Endothelial cell (in vitro differentiated cells): ENCODE data around the gene TRIM44. TPM values are rescaled to one million over a fixed set of nuclear protein-coding genes. Genes with fewer than 3 reads are reported as not detected.
"Not testable (repeated sequence)": the region's sequence is repeated elsewhere in the genome, so short reads cannot be mapped to it uniquely, and the experiment has no call there.

ENCODE experiments used
- DNase-seq: peaks from one replicate; pipeline ENCODE4 v3.0.0; 2021; ENCODE audit warnings: low spot score
- H3K27ac Mint-ChIP-seq: one replicate; pipeline ENCODE4 v1.8.0; 2021; ENCODE audit warnings: mixed read lengths, inconsistent platforms; ENCODE audit not compliant: unreplicated experiment
- H3K27me3 Mint-ChIP-seq: one replicate; pipeline ENCODE4 v1.8.0; 2021; ENCODE audit warnings: mild to moderate bottlenecking, moderate library complexity, mixed read lengths, inconsistent platforms; ENCODE audit not compliant: unreplicated experiment
- H3K36me3 Mint-ChIP-seq: one replicate; pipeline ENCODE4 v1.8.0; 2021; ENCODE audit warnings: mild to moderate bottlenecking, low read depth, mixed read lengths, inconsistent platforms; ENCODE audit not compliant: unreplicated experiment
- H3K4me1 Mint-ChIP-seq: one replicate; pipeline ENCODE4 v1.8.0; 2021; ENCODE audit warnings: mild to moderate bottlenecking, mixed read lengths, inconsistent platforms; ENCODE audit not compliant: unreplicated experiment
- H3K4me3 Mint-ChIP-seq: one replicate; pipeline ENCODE4 v1.8.0; 2021; ENCODE audit warnings: mild to moderate bottlenecking, mixed read lengths, inconsistent platforms; ENCODE audit not compliant: unreplicated experiment
- H3K9me3 Mint-ChIP-seq: one replicate; pipeline ENCODE4 v1.8.0; 2021; ENCODE audit warnings: mixed read lengths, inconsistent platforms; ENCODE audit not compliant: unreplicated experiment
- total RNA-seq: library from RNA; stranded (reverse); fragmentation: NEBNext Ultra II Directional; extraction: Animal tissue kit (Norgen Biotek cat#: 25700); gene quantifications from one replicate; pipeline ENCODE4 v1.2.1, GENCODE V29; 2021; ENCODE audit not compliant: unreplicated experiment
- TF ChIP-seq, protein P1 (sequence below): fragments of 200-600 bp; sonication (generic); IDR thresholded peaks from one replicate; pipeline ENCODE4 v1.5.0; 2021; ENCODE audit warnings: antibody characterized with exemption; ENCODE audit not compliant: unreplicated experiment

TRIM44 gene
- total RNA-seq, 1 donor from 2014 or later = 48.6 TPM

DNA sequence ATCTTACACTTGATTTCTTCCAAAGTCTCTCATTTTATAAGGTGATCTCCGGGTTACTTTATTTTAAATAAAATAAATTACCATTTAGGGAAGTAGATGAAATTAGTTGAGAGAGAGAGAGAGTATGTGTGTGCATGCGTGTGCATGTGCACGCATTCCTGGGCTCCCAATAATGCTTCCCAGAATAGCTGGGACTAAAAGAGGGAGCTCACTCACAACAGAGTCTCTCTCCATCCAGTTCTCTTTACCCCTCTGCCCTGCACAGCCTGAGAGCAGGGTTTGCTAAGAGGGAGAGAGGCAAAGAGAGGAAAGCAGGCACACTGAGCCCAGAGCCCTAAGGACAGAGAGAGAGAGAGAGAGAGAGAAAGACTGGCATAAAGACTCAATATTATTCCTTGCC is 11.3 kb upstream of the TRIM44 start:
- H3K4me3 Mint-ChIP-seq = no peak overlapping the region
- H3K27me3 Mint-ChIP-seq = peaks cover 3% of the 10 kb centered on the region
- no peaks in the 10 kb centered on the region for H3K36me3 Mint-ChIP-seq
- no peaks in the 10 kb centered on the region for H3K9me3 Mint-ChIP-seq
- H3K27ac Mint-ChIP-seq = no peak overlapping the region
- TF ChIP-seq, protein P1, sequence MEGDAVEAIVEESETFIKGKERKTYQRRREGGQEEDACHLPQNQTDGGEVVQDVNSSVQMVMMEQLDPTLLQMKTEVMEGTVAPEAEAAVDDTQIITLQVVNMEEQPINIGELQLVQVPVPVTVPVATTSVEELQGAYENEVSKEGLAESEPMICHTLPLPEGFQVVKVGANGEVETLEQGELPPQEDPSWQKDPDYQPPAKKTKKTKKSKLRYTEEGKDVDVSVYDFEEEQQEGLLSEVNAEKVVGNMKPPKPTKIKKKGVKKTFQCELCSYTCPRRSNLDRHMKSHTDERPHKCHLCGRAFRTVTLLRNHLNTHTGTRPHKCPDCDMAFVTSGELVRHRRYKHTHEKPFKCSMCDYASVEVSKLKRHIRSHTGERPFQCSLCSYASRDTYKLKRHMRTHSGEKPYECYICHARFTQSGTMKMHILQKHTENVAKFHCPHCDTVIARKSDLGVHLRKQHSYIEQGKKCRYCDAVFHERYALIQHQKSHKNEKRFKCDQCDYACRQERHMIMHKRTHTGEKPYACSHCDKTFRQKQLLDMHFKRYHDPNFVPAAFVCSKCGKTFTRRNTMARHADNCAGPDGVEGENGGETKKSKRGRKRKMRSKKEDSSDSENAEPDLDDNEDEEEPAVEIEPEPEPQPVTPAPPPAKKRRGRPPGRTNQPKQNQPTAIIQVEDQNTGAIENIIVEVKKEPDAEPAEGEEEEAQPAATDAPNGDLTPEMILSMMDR = no peak
- no peak for DNase-seq
- peaks cover 9% of the 10 kb centered on the region for H3K4me1 Mint-ChIP-seq

DNA sequence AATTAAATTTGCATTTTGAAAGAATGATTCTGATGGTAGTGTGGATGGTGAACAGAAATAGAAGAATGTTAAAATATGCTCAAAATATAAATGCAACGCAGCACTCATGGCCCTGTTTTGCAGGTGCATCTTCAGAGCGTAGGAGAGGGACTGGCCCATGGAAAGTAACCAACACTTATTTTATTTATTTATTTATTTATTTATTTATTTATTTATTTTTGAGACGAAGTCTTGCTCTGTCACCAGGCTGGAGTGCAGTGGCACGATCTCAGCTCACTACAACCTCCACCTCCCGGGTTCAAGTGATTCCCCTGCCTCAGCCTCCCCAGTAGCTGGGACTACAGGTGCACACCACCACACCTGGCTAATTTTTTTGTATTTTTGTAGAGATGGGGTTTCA is 9.8 kb upstream of the TRIM44 start:
- H3K36me3 Mint-ChIP-seq, H3K4me3 Mint-ChIP-seq, H3K9me3 Mint-ChIP-seq, H3K27ac Mint-ChIP-seq, DNase-seq, H3K4me1 Mint-ChIP-seq, H3K27me3 Mint-ChIP-seq: not testable (repeated sequence)

- Mint-ChIP-seq H3K4me1 (peaks cover 6% of the 10 kb centered on the region), H3K4me3 (no peak overlapping the region), H3K9me3 (no peaks in the 10 kb centered on the region), H3K27me3 (peaks cover 3% of the 10 kb centered on the region), H3K36me3 (no peaks in the 10 kb centered on the region), H3K27ac (no peak overlapping the region)
- DNase-seq = no peak
- TF ChIP-seq, protein P1 = no peak
These were observed 7.9 kb upstream of the TRIM44 start for GRCh38 chr11:35654711-35655110.

DNA sequence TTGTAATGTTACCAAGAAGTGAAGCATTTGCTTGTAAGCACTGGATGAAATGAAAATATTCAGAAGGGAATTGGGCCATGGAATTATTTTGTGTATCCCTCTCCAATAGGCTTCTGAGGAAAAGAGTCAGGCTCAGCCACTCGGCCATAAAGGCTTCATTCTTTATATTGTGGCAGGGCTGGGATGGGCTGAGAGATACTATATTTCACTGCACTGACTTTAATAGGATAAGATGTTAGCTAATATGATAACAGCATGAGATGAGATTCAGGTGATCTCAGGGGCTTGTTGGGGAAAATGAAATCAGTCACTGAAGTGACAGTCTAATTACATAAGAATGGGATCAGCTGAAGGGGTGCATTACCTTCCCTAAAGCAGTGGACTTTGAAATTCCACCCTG is 7.3 kb upstream of the TRIM44 start:
- Mint-ChIP-seq H3K4me3 (no peak overlapping the region), H3K27ac (no peak overlapping the region), H3K9me3 (no peaks in the 10 kb centered on the region), H3K4me1 (peaks cover 6% of the 10 kb centered on the region), H3K36me3 (no peaks in the 10 kb centered on the region), H3K27me3 (peaks cover 3% of the 10 kb centered on the region)
- TF ChIP-seq, protein P1 = no peak
- no peak for DNase-seq

GRCh38 chr11:35655856-35656255 is 6.7 kb upstream of the TRIM44 start:
- no peaks in the 10 kb centered on the region for H3K36me3 Mint-ChIP-seq
- H3K4me1 Mint-ChIP-seq = peaks cover 6% of the 10 kb centered on the region
- TF ChIP-seq, protein P1 = no peak
- H3K27me3 Mint-ChIP-seq = peaks cover 1% of the 10 kb centered on the region
- no peak for DNase-seq
- no peaks in the 10 kb centered on the region for H3K9me3 Mint-ChIP-seq
- H3K27ac Mint-ChIP-seq = no peak overlapping the region
- no peak overlapping the region for H3K4me3 Mint-ChIP-seq
